GM19239 (cell line): ENCODE data around the gene STX8.

Experiments used
- DNase-seq: peaks from one replicate; pipeline ENCODE4 v3.0.0; 2011; ENCODE audit warnings: low spot score; ENCODE audit not compliant: insufficient read length
- FAIRE-seq: peaks from 2 replicates; lab custom pipeline; 2011; peaks lifted over from hg19 to GRCh38; lab: Jason Lieb, UNC

Gene STX8

DNA sequence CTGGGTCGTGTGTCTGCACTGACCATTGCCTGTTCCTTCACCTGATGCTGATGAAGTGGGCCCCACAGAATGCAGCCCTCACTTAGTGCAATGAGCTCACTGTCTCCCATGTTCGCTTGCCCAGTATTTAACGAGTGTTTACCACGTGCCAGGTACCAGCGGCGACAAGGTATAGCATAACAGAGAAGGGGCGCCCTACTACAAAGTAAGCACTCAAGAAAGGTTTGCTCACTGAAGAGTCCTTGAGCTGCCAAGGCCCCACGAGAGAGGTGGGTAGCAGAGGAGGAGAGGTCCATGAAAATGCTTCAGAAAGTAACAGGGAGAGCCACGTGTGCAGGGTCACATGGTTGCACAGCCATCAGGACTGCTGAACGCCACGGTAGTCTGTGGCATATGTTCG lies 324.3 kb downstream of the STX8 start:
- DNase-seq, result no peak
- FAIRE-seq, result no peak

GRCh38 chr17:9249245-9249953 lies 326.2 kb downstream of the STX8 start:
- FAIRE-seq (no peak), DNase-seq (no peak)

GRCh38 chr17:9247401-9247938 lies 328.1 kb downstream of the STX8 start:
- no peak for DNase-seq
- FAIRE-seq, result no peak

- DNase-seq (no peak), FAIRE-seq (no peak)
These were observed 331.3 kb downstream of the STX8 start for GRCh38 chr17:9244066-9245052.

DNA sequence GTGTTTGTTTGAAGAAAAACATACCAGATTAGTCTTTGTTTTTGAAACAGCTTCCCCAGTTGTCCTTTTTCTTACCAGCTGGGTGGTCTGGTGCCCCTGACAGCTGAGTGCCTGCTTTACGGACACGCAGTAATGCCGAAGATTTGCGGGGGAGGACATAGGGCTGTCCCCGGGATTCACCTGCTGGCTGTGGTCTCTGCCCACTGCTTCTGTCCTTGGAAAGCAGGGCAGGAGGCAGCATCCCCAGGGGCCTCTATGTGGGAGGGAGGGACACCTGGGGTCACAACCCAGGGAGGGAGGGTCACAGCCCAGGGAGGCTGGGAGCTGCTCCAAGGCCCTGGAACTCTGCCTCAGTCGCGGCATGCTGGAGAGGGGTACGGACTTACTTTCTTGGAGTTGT lies 332.6 kb downstream of the STX8 start:
- DNase-seq (no peak), FAIRE-seq (no peak)

DNA sequence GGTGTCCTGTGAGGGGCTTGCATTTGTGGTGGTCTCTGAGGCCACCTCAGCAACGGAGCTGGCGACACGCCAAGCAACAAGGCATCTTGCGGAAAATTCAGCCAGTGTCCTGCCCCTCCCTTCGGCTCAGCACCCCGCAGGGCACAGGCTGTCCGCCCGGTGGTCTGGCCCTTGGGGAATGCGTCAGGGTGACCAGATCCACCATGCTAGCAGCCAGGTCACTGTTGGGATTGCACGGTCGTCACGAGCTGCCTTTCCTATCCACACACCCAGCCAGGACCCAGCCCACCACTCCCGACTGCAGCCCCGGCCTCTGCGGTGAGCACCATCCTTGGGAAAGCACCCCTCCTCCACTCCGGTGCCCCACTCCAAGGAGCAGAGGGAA lies 333.1 kb downstream of the STX8 start:
- FAIRE-seq (no peak), DNase-seq (no peak)

- DNase-seq (no peak), FAIRE-seq (no peak)
These were observed 333.7 kb downstream of the STX8 start for GRCh38 chr17:9241774-9242496.

- no peak for FAIRE-seq
- DNase-seq, result no peak
These were observed 334.3 kb downstream of the STX8 start for GRCh38 chr17:9241371-9241712.

DNA sequence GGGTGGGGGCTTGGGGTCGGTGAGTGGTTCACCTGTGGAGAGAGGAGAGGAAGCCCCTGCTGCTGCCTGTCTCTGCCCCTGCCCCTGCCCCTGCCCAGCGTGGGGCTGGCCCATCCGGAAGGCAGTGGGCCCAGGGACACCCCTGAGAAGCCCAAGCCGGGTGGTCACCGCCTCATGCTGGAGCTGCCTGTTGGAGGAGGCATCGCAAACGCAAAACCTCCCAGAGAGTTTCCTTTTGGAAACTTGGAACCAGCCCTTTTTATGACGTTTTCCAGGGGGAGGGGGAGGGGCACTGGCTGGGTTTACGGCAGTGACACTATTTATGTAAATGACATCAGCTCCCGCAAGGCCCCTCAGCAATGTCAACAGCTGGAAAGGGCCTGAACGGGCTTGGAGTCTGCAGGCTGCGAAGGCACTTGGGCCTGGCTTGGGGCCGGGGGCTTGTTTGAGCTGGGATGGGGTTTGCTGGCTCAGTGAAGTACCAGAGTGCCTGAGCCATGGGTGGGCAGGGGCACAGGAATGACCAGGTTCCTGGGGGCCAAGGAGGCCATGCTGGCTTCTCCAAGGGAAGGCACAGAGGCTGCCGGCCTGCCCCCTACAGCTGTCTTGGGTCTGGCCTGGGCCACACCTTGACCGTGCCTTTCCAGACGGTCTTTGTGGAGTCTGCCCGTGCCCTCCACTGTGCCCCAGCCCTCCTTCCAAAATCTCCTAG lies 334.8 kb downstream of the STX8 start:
- no peak for FAIRE-seq

DNA sequence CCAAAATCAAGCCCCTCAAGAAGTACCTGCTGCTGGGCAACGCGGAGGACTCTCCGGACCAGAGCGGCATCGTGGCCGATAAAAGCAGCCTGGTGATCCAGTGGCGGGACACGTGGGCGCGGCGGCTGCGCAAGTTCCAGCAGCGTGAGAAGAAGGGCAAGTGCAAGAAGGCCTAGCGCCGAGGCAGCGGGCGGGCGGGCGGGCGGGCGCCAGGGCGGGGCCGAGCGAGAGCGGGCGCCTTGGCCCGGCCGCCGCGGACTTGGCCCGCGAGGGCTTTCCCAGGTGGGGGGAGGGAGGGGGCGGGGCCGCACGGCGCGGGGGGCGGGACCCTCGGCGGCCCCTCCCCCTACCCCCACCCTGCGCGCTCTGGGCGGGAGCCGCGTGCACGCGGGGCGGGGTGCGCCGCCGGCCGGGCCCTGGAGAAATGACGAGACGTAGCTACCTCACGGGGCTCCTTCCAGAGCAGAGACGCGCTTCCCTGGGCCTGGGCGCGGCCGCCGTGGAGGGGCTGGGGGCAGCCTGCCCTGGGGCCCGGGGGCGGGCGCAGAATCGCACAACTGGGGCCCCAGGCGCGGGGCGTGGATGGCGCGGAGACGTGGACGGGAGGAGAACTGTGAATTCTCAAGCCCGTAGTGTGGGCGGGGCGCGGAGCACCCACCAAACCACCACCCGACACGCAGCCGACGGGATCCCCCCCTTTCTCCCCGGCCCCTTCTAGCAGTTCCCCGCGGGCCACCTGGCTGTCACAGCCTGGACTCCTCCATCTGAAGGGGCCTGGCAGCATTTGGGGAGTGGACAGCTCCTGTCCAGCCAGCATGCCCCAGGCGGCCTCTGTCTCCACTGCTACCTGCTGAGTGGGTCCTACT lies 335.6 kb downstream of the STX8 start:
- DNase-seq (peak; percentile 96), FAIRE-seq (no peak)

More for the DNA sequence above, 334.8 kb downstream of the STX8 start:
- no peak for DNase-seq

DNA sequence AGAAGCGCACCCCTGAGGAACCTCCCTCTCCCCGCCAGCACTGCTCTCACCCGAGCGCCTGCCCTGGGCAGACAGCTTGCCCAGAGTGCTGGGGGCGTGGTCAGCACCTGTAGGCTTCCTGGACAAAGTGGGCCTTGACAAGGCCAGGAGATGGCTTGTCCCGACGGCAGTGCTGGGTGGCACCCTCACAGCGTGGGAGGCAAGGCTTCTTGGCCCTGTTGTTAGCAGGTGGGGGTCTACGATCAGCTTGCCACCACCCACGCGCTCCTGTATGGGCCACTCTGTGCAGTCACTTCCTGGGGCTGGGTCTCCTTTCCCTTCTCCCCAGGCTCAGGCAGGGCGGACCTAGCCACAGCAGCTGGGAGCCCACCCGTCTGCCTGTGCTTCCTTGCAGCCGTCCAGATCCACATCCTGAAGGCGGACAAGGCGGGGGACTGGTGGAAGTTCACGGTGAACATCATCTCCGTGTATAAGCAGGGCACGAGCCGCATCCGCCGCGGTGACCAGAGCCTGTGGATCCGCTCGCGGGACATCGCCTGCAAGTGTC lies 336.3 kb downstream of the STX8 start:
- FAIRE-seq, result peak; percentile 14
- peak; percentile 44 for DNase-seq

DNA sequence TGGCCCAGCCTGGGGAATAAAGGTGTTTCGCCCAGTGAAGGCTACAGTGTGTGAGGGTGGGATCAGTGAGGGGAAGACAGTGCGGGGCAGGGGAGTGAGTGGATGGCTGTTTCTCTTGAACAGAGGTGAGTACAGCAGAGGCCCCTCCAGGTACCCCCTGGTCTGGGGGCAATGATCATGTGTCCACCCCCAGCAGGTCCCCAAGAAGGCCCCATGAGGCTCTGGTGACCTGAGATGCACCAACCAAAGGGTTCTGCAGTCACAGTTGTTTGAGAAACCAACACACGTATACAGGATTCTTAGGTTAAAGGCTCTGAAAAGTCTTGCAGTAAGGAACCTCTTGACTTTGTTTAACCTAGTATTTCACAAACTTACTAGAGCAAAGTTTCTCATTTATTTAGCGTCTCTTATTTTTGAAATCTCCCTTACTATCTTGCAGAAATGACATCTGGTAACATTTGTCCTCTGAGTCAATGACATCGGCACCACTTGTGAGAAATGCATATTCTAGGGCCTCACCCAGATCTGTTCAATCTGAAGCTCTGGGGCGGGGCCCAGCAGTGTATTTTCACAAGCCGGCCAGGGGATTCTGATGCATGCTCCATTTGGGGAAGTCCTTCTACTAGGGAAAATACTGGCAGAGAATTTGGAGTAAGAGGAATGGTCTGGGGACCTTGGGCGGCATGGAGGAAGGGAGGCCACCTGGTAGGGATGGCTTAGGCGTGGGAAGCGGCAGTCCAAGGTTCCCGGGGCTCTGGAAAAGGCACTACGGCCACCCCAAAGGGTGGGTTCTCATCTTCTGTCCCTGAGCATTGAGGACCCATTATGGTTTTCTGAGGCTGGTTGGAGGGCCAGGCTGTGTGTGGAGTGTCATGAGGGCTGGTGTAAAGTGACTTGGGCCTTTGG lies 337.0 kb downstream of the STX8 start:
- FAIRE-seq (peak; percentile 21), DNase-seq (no peak)

GRCh38 chr17:9237661-9238301 lies 337.8 kb downstream of the STX8 start:
- DNase-seq (no peak), FAIRE-seq (no peak)

DNA sequence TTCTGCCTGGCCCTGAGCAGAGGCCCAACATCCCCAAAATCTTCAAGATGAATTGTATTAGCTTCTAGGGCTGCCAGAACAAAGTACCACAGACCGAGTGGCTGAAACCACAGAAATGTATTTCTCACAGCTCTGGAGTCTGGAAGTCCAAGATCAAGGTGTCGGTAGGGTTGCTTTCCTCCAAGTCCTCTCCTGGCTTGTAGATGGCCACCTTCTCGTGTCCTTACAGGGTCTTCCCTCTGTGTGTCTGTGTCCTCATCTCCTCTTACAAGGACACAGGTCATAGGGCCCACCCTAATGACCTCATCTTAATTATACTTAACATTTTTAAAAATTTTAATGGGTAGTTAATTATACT lies 338.6 kb downstream of the STX8 start:
- FAIRE-seq (no peak), DNase-seq (no peak)

GRCh38 chr17:9236286-9237052 lies 339.2 kb downstream of the STX8 start:
- DNase-seq, result no peak
- FAIRE-seq, result no peak

- no peak for FAIRE-seq
- no peak for DNase-seq
These were observed 340.3 kb downstream of the STX8 start for GRCh38 chr17:9235346-9235745.
